GM20431 (cell line): ENCODE measurements around the gene SLC2A6.

Source experiments
- in situ Hi-C: fragments of 300-500 bp; cut with MseI, MboI; formaldehyde crosslinking; loops from one replicate; pipeline ENCODE4 v1.15.0; 2020; ENCODE audit warnings: low sequenced_read_pairs; ENCODE audit not compliant: unreplicated experiment

The SLC2A6 gene

DNA sequence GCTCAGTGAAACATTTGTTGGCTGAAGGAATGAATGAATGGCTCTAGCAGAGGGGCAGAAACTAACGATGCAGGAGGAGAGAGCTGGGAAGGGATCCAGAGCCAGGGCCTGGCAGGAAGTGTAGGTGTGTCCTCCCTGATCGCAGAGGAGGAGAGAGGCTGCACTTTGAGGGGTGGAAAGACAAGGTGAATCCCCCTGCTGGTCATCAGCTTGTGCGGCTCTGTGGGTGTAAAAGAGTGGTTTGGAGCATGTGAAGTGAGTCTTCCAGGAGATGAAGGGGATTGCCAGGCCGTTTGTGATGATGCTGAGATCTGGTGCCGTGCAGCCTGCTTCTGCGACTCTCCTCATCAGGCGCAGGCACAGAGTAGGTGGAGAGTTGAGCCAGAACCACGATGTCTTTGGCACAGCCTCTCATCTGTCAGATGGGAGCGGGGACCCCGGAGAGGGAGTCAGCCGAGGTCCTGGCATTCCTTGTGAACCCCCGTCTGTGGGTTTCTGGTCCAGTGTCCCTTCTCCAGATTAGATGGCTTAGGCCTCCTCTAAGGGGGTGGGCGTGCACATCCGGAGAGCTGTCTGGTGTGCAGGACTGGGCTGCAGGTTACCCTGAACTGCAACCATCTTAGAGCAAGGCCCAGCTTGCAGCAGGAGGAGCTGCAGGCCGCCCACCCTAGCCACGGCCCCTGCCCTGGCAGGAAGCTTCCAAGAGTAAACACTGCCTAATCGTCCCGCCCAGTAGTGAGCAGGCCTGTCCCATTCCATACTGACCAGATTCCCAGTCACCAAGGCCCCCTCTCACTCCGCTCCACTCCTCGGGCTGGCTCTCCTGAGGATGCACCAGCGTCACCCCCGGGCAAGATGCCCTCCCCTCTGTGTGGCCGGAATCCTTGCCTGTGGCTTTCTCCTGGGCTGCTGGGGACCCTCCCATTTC lies 57.0 kb downstream of the SLC2A6 start, which contains the start of gene ADAMTS13:
Gene ADAMTS13 (plus strand): TSS at position 753 of the 928 bp plus-strand sequence. CDS start 77 bp downstream, at position 830.
- in situ Hi-C loops: no loop called here
